Eye (tissue), 1 donor: Measurements from ENCODE around the gene CYTIP.

Experiments used
- DNase-seq: peaks from one replicate; pipeline ENCODE4 v3.0.0-alpha.2; 2015

CYTIP gene

DNA sequence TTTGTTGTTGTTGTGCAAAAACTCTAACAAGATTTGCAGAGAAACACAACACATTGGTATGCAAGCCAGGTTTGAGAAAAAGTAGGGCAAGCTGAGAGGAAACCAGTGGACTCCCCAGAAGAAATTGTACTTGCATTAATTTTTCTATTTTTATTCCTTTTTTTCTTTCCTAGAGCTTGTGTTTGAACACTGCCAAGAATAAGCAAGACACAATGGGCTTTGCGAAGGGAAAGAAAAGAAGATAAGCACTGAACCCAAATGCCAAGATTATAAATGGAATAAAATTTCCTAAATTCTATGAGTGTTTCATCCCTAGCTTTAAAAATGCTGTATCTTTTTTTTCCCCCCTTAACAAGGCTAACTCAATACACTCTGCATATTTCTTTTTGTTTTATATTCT is 17.0 kb upstream of the CYTIP start:
- no peak for DNase-seq

DNA sequence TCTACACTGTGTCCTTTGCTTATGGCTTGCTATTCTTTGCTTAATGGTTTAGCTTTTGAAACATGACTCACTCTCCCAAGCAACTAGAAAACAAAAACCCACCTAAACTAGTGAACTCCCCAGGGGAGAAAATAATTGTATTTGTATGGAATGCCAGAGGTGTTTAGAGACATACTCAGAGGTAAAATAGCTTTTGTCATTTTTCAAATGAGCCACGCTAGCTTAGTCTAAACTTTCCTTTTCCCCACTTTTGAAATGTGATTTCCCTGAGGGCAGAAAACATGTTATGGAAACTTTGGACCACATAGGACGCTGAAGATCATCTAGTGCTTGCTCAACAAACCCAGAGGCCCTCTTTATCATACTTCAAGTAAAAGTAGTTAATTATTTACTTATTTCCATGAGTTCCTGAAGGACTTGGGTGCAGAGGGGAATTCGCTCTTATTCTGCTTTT is 16.5 kb upstream of the CYTIP start:
- peak; percentile 25 for DNase-seq

DNA sequence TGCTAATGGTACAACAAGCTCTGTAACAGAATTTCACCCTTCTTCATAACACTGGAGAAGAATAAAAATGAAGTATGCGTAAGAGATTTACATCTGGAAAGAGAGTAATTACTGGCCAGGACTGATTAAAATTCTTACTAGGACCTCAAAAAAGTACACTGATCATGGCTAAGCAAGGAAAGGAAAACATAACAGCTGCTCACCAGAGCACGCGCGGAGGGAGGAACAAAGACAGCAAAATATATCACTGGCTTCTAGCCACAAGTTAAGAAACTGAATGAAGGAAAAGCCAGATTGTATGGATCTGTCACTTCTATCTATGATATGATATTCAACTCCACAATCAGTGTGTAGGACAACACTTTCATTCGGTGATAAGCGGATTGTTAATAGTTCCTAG is 15.6 kb upstream of the CYTIP start:
- DNase-seq: no peak

DNA sequence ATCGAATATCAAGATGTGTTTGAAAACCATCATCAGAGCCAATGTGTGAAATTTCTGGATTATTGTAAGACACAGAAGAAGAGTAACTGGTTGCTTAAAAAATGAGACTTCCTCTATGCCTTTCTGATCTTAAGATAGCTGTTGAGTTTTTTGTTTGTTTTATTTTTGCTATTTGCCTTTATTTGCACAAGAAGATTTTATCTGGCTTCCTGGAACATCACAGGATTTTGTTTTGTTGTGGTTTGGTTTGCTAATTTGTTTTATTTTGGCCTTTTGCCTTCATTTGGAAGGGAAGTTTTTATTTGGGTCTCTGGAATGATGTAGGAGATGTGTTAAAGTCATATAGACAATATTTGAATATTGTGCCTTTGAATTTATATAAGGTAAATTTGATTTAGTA is 3.9 kb upstream of the CYTIP start:
- DNase-seq: no peak

DNA sequence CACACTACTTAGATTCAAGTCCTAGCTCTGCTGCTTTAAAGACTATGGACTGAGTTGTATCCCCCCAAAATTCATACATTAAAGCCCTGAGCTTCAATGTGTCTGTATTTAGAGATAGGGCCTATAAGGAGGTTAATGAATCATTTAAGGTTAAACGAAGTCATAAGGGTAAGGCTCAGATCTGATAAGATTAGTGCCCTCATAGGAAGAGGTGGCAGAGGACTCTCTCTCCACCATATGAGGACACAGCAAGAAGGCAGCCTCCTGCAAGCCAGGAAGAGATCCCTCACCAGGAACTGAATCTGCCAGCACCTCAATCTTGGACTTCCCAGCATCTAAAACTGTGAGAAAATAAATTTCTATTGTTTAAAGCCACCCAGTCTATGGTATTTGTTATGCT is 3.1 kb upstream of the CYTIP start:
- DNase-seq: no peak

DNA sequence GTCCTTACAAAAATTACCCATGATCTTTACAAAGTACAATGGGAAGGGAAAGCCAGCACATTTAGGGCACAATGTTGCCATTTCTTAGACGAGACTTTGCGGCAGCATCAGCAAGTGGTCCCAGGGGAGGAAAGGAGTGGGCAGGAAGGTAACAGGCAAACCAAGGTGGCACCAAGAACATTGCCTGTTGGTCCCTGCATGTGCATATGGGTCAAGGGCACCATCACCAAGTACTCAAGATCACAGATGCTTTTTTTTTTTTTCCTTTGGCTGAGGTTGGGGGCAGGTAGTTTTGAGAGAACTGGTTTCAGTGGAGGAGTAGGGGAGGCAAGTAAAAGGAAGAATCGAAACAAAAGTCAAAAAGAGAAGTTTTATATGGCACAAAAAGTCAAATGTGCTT is 752 bp upstream of the CYTIP start:
- no peak for DNase-seq

DNA sequence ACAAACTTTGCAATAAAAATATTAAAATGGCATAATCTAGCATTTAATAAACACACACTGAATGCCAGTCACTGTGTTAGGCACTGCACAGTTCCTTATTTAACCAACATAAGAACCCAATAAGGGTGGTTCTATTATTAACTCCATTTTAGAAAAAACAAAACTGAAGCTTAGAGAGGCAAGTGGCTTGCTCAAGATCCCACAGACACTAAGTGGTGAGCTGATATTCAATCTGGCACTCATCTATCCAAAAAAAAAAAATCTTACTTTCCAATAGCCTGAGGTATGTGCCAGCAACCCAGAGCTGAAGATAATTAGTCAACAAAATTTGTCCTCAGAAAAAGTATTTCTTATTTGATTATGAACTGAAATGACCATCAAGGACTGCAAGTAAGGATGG is 799 bp downstream of the CYTIP start:
- DNase-seq: no peak

DNA sequence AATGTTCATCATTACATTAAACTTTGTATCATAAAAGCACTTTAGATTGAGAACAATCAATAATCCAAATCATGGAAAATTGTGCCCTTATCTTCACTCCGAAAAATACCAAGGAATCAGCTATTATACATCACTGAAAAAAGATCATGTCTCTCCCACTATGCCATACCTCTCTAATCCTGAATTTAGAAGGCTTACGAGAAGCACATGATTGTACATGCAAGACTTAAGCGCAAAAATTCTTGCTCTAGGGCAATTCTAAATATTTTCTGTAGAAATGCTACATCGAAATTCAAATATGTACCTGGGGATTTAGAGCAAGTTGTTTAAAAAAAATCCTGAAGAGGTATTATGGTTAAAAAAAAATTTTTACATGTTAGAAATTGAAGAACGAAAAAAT is 1.3 kb downstream of the CYTIP start:
- DNase-seq: no peak

DNA sequence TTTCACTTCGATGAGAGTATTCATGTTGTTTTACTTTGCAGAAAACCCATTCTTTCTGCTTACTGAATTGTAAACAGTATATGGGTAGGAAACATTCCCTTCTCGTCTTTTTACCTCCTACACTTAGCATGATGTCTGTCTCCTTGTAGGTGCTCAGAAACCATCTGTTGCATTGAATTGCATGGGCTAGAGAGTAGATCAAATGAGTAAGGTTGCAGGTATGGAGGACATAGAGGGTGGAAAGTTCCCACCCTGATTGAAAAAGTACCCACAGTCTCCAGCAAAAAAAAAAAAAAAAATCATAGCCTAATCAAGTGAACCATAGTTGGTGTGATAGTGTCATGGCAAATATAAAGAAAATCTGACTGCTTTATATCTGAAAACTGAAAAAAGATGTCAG is 1.7 kb downstream of the CYTIP start:
- no peak for DNase-seq

DNA sequence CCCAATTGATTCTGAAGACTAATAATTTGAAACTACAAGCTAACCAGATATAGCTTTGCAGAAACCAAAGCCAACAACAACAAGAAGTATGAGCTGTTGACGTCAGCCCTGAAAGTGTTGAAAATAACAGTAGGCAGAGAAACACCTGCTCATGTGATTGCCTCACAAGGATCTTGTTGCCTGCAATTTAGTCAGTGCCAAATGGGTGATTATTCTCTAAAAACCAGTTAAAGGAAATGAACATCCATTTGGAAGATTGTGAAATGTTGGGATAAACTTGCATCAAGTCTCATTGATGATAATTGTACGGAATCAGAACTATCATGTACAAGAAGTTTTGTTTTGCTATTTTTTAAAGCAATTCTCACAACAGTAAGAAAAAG is 2.8 kb downstream of the CYTIP start:
- no peak for DNase-seq

DNA sequence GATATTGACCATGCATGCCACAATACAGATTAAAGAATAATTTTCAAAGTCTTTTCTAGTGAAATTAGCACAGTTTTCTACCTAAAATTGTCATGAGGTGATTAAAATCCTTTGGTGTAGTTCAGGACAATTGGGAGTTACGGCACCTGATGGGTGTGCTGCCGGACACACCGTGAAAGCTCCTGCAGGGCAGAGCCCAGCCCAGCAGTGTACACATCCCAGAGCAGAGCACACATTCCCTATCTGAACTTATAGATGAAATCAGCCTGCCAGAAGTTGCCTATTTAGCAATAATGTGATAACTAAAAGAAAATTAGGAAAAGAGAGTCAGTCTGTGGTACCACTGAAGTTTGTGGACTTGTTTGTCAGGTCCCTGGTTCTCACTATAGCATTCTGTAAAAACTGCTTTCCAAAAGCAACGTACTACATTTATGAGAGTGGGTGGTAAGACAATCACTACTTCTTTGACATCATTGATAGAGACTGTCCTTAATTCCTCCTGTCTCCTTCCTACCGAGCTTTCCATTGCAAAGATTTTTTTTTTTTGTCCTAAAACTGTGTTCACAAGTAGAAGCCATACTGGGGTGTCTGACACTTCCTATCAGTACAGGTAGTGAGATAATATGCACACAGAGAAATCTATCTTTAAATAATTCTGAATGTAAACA is 3.4 kb downstream of the CYTIP start:
- no peak for DNase-seq

DNA sequence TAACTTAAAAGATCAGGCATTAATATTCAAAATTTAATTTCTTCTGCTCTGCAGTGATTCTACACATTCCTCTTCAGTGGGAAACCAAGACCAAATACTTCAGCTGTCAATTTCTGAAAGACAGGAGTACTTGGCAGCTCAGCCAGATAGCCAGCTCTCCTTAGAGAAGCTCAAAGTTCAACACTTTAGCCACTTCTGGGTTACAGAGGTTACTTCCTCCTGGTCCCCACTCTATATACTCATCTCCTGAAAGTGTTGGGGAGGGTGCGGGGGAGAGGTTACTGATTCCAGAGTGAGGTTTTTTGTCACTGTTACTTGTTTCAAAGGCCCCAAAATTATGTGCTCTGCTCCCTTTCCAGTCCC is 4.1 kb downstream of the CYTIP start:
- DNase-seq: no peak

DNA sequence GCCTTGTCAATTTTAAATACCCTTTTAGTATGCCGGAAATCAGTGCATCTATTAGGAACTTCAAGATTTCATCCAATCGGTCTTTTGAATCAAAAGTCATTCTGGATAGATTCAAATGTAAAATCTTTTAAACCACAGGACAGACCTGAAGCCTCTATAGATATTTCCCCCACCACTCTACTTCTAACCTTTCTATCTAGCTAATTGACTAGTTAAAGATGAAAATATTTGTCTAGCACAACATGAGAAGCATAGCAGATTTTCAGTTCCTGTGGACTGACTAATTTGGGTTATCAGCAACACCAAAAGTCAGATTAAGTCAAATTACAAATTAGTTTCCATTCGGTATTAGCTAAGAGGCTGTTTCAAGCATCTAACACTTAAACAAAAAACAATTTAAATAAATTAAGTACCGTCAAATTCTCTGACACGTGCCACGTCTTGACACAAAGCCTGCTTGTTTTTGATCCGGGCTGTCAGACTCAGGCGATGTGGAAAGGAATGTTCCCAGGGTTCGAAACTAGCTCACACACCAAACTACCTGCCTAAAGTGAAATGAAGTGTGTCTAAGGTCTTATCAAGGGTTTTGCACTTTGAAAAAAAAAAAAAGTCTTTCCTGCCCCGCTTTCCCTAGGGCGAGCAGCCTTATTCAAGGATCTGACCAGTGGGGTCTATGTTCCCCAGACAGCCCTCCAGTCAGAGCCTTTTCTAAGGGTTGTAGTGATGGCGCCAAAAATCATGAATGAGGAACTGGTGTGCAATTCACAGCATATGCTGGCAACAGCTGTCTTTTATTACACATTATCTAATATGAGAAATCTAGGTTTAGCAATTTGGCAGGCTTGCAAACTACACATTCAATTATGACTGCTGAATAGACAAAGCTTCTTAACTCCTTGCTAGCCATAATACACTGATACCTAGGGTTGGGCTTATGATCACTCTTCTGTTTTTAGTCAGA is 4.7 kb downstream of the CYTIP start:
- peak; percentile 74 for DNase-seq

DNA sequence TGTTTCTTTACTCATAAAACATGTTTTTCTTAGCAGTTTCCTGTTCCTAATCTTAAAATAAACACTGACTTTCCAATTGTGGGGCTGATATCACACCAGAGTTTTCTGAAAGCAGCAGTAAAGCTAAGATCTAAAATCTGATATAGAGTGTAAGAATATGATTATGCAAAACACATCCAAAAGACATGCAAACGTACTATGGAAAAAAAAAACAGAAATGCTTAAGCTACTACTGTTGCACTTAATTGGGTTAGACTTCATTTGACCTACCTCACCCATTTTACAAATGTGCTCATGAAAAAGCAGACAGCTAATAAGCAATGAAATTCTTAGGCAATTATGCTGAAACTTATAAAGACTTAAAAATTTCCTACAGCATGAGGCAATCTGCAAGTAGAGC is 10.5 kb downstream of the CYTIP start:
- peak; percentile 41 for DNase-seq

DNA sequence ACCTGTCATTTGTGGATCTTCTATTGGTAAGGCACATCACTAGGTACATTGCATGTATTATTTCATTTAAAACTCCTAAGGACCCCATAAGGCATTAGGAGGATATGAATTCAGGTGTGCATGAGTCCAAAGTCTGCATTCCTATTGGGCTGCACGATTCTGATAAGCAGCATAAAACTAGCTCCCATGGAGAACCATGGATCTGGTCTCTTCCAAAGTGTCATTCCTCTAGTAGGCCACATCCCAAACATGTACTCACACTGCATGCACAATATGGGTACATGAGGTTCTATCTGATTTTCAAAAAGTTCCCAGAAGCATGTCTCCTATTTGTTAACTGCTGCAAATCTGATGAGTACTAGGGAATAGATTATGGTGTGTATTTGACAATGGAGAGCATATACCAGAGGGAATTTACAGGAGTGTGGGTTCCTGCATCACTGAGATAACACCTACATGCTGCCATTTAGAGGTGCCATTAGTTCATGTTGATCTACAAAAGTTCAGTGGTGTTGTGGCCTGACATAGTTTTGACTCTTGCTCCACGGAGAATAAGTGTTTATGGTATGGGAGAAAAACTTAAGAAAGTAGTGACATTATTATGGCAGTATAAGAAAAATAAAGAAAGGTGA is 11.3 kb downstream of the CYTIP start:
- DNase-seq: no peak

DNA sequence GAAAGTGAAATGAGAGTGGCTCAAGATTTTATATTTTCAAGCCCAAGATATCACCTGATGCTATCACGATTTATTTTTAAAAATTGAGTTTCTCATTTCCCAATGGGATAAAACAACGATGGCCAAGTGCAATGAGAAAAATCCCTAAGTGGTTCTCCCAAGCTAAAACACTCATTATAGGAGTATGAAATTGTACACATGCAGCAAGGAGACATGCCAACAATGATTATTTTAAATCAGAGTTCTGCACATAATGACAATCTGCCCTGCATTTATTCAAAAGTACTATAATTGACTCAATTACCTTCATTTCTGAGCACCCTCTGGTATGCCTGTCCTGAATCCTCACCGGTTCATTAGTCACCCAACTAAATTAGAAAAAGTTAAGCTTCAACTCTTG is 12.7 kb downstream of the CYTIP start:
- peak; percentile 80 for DNase-seq

DNA sequence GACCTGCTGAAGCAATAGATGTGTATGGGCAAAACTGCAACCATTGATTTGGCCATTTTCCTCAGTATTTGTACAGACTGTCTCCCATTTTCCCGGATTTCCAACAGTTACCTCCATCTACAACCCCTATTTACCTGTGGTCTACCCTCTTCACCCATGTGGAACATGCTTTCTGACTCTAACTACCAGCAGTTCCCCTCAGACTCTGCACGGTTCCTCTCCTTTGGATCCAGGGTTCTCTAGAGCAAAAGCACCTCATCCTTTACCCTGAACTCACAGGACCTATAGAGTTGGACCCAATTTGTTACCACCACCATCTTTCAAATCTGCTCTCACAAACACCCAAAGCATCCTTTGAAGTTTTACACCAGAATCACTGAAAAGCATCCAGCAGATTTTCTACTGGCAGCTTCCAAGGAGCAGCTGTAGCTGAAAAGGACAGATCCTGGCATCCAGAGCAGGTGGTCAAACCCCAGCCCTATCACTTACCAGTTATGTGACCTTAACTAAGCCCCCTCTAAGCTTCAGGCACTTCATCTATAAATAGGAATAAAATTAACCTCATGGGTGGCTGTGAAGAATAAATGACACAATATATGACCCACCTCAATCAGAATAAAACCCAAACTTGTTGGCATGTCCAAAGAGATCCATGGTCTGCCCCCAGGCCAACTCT is 15.3 kb downstream of the CYTIP start:
- DNase-seq: no peak

DNA sequence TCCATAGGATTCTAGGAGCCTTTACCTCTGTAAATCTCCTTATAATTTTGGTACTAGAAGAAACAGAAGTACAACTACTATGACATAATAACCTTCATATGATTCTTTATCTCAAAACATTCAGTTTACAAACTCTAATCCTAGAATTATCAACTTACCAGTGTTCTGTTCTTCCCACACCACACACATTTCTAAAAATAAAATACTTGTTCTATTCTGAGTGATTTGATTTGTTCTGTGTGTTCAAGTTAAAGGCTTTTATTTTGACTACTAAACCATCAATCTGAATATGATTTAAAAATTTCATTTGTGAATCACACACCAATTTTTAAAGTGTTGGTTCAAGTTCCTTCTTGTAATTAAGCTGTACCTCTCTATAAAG is 16.0 kb downstream of the CYTIP start:
- no peak for DNase-seq

DNA sequence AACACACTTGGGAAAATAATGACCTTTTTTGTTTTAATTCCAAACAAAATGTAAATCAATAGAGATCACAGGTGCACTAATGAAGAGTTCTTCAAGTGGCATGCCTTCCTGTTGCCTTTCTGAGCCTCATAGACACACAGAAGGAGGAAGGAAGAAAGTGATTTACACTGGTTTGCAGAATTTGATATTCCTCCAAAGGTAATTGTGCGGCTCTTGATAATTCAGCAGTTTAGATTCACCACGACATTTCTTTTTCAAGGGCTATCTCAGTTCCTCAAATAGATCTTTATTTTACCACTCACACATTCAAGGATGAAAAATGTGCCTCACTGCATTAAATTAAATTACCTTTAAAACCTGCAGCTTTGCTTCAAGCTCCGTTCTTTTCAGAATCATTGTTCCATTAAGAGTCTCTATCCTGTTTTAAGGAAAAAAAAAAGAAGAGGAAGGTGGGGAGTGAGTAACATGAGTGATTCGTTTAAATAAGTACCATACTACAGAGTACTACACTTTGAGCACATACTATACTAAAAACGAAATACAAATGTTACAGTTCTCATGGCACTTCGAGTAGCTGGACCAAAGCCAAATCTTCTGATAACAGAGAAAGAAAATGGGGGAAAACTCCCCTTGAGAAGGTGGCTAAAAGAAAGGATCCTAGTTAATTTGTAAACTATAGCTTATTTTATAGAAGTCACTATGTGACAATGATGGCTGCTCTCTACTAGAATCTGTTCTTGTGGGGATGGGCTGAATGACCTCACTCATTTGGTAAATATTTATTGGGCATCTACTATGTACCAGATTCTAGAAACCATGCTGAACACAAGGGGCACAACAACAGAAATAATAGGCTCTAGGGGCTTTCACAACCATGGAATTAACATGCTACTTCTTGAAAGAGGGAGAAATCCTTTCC is 16.6 kb downstream of the CYTIP start:
- DNase-seq: no peak

DNA sequence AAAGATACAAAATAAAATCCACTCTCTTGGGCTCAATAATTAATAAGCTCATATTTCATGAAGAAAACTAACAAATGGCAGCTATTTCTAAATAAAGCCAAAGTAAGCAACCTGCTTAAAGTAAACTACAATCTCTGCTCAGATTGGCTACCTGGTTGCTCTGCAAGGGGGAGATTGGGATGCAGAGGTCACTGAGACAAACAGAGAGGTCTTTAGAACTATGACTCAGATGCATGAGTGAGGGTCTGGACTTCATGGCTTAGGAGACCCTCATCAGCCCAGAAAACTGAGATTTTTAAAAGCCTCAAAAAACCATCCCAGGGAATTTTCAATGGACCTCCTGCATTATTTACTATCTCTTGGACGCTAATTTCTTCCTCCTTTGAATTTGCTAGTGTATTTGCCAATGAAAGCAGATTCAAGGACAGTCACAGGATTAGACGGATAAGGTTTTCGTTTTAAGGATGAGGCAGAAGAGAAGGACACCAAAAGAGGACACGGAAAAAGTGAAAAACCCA is 17.4 kb downstream of the CYTIP start:
- no peak for DNase-seq

DNA sequence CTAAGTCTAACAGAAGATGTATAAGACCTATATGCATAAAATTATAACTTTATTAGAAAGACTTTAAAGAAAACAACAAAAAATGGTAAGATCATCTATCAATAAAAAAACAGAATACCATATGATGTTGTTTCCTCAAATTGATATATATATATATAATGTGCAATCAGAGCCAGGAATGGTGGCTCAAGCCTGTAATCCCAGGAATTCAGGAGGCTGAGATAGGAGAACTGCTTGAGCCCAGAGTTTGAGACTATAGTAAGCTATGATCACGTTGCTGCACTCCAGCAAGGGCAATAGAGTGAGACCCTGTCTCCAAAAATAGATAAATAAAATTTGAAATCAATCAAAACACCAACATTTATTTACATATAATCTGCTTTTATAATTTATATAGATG is 19.5 kb downstream of the CYTIP start:
- no peak for DNase-seq

DNA sequence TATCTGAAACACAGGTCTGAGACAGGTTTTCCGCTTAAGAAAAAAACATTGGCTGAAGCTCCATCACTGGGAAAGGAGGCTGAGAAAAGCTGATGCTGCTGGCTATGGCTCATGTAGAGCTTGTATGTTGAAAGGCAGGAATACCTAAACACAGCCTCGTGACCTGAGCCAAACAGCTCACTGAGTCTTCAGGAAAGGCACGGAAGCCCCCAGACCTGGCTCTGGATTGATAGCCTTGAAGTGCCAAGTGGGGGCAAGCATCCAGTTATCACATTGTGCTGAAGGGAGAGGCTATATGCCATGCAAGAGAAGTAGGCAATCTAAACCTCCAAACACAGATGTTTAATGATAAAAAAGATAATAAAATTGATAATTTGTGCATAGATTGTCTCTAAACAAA is 21.9 kb downstream of the CYTIP start:
- no peak for DNase-seq
